Fibroblast of pulmonary artery (primary cell): ENCODE data around the gene TDRD1.
A peak's percentile ranks its signal among the peaks of the same experiment; 100 is the strongest.

Experiments
- DNase-seq: peaks from one replicate; pipeline ENCODE4 v3.0.0-alpha.2; 2010; ENCODE audit warnings: low read depth
- H3K4me3 ChIP-seq: replicated peaks from 2 replicates; pipeline ENCODE4 v1.5.1; 2011; ENCODE audit warnings: low read depth, mild to moderate bottlenecking, control low read depth, low read length, moderate library complexity
- CTCF ChIP-seq: IDR thresholded peaks from 2 replicates; pipeline ENCODE4 v1.5.1; 2011; ENCODE audit warnings: mild to moderate bottlenecking, control low read depth, low read length, inconsistent platforms; ENCODE audit errors: missing control alignments

TDRD1 gene

GRCh38 chr10:114168450-114169009 is 10.6 kb upstream of the TDRD1 start:
- H3K4me3 ChIP-seq: no peak overlapping the region
- DNase-seq: no peak
- TF ChIP-seq CTCF: no peak

DNA sequence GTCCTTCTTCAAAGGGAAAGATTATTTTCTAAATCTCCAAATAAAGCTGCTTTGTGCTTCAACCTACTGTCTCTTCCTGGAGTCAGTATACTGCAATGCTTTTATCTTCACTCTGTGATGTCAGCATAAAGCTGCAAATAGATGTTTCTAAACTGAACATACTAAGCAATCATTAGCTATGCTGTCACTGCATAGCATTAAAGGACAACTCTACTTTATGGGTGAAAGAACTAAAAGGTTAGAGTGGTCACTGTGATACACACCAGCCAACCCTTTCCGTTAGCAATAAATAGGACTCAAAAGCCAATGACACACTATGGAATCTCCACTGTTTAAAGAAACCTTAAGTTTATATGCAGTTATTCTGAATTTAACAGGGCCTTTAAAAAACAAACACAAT is 6.9 kb upstream of the TDRD1 start:
- DNase-seq: peak; percentile 43
- TF ChIP-seq CTCF: no peak
- H3K4me3 ChIP-seq: peak overlapping the region; percentile 99

DNA sequence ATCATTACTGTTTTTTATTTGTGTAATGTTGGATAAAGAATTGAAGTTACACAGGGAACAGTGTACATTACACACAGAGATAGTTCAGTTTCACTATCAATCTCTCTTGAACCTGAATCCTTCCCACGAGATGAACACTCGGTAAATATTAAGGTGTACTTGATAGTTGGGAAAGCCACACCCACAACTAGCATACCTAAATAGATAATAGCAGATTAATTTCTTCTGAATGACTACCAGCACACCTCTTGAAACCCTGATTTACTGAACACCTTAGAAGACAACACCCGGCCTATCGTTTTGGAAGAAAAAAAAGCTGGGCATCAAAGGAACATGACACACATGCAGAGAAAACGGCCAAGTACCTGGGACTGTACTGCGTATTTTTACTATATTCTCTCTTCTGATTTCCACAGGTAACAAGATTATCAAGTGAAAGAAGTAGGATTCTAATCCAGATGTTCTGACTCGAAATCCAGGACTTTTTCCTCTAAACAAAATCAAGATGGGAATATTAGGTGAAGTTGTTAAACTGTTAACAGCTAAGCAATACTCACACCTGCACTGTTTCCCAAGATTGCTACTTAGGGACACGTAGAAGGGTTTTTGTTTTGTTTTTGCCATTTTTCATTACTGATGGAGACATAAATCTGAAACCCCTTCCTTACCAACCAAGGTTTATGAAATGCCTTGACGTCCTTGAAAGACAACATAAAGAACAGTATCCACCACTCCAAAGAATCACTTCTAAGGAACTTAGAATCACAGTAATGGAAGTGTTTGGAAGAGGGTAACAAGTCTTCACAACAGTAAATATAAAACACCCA is 6.2 kb upstream of the TDRD1 start:
- DNase-seq: no peak
- peak overlapping the region; percentile 99 for H3K4me3 ChIP-seq
- no peak for TF ChIP-seq CTCF

DNA sequence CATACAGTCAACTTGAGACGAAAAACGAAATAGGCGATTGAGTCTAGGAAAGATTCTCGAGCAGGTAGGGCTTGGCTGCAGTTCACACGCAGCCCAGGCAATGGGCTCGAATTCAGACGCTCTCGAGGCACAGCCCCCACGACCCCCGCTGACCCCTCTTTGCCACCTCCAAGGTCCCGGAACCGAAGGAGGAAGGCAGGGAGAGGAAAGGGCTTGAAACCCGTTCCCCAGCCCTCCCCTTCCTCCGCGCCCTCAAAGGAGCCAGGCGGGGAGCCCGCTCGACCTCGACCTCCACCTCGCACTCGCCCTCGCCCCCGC is 5.6 kb upstream of the TDRD1 start:
- no peak for TF ChIP-seq CTCF
- no peak for DNase-seq

DNA sequence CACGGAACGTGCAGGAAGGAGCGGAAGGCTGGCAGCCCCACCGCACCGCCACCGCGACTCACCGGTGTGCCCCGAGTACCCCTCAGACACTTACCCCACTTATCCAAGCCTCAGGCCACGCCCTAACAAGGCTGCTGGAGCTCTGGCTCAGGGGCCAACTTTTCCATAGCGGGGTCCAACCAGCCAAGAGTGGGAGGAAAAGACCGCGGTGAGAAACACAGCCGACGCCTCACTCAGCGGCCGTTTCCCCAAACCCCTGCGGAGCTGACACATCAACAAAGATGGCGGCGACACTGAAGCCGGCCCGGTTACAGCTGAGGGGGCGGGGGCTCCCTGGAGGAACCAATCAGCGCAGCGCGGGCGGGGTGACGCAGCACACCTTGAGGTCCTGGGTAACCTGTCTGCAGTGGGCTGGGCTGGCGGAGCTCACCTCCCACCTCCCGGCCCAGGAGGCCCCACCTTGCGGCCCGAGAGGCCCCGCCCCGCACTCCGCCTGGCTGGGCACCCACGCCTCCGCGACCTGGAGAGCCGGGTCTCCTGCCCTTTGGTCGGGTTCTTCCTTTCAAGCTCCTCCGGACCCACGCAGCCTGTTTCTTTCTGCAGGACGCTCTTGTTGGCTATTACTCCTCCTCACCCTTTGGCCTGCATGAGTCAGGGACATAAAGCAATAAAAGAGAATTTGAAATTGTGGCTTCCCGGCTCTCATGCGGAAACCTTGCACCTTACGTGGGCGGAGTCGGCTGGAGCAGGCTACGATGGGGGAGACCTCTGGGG is 5.0 kb upstream of the TDRD1 start, which contains the start of gene CCDC186:
TSS of gene CCDC186 (minus strand) at position 283 of the 774 bp plus-strand sequence. CDS start 10,935 bp downstream, outside the sequence.
- peak; percentile 87 for DNase-seq
- H3K4me3 ChIP-seq: peak within 1 kb of the TSS; percentile 99
- TF ChIP-seq CTCF: no peak

More for the DNA sequence above, 5.6 kb upstream of the TDRD1 start:
- peak overlapping the region; percentile 99 for H3K4me3 ChIP-seq

- TF ChIP-seq CTCF: no peak
- H3K4me3 ChIP-seq: peak overlapping the region; percentile 99
- DNase-seq: peak; percentile 53
Observed at GRCh38 chr10:114174695-114175188, 4.4 kb upstream of the TDRD1 start.
